GM21717 (cell line): ENCODE data around the gene HSPG2.
"Not testable (repeated sequence)": the region's sequence is repeated elsewhere in the genome, so short reads cannot be mapped to it uniquely, and the experiment has no call there.

ENCODE experiments used
- ATAC-seq: cut with Tn5 transposase; IDR thresholded peaks from one replicate; pipeline ENCODE4 v1.9.1; 2021; ENCODE audit warnings: mild to moderate bottlenecking, moderate library complexity; ENCODE audit not compliant: unreplicated experiment

Gene HSPG2

GRCh38 chr1:21830792-21831453 lies 106.2 kb downstream of the HSPG2 start:
- ATAC-seq: no peak

- ATAC-seq: no peak
Observed at GRCh38 chr1:21829294-21829693, 107.8 kb downstream of the HSPG2 start.

- no peak for ATAC-seq
Observed at GRCh38 chr1:21828506-21829210, 108.5 kb downstream of the HSPG2 start.

GRCh38 chr1:21828075-21828474 lies 109.0 kb downstream of the HSPG2 start:
- ATAC-seq: no peak

GRCh38 chr1:21827141-21827679 lies 109.9 kb downstream of the HSPG2 start:
- ATAC-seq: no peak

GRCh38 chr1:21826694-21827093 lies 110.4 kb downstream of the HSPG2 start:
- ATAC-seq: not testable (repeated sequence)

- no peak for ATAC-seq
Observed at GRCh38 chr1:21825393-21825792, 111.7 kb downstream of the HSPG2 start.

GRCh38 chr1:21824926-21825325 lies 112.2 kb downstream of the HSPG2 start:
- ATAC-seq: no peak

- ATAC-seq: no peak
Observed at GRCh38 chr1:21823980-21824702, 113.0 kb downstream of the HSPG2 start.

- ATAC-seq: no peak
Observed at GRCh38 chr1:21823206-21823979, 113.7 kb downstream of the HSPG2 start.

- ATAC-seq: no peak
Observed at GRCh38 chr1:21822349-21822748, 114.8 kb downstream of the HSPG2 start.

- no peak for ATAC-seq
Observed at GRCh38 chr1:21821385-21822019, 115.6 kb downstream of the HSPG2 start.

- no peak for ATAC-seq
Observed at GRCh38 chr1:21820597-21821232, 116.4 kb downstream of the HSPG2 start.

- no peak for ATAC-seq
Observed at GRCh38 chr1:21818656-21819055, 118.5 kb downstream of the HSPG2 start.

GRCh38 chr1:21816602-21817302 lies 120.4 kb downstream of the HSPG2 start:
- no peak for ATAC-seq

- ATAC-seq: no peak
Observed at GRCh38 chr1:21815724-21816321, 121.3 kb downstream of the HSPG2 start.

GRCh38 chr1:21814981-21815582 lies 122.0 kb downstream of the HSPG2 start:
- ATAC-seq: no peak

- no peak for ATAC-seq
Observed at GRCh38 chr1:21814241-21814918, 122.7 kb downstream of the HSPG2 start.
